GM06990 (cell line): ENCODE data around the gene CFAP300.

Experiments
- DNase-seq: peaks from one replicate; pipeline ENCODE4 v3.0.0-alpha.2; 2011; ENCODE audit not compliant: insufficient read length; ENCODE audit errors: extremely low read depth
- H3K27me3 ChIP-seq: replicated peaks from 2 replicates; pipeline ENCODE4 v1.6.0; 2011; ENCODE audit warnings: low read length; ENCODE audit not compliant: control insufficient read depth, insufficient read depth
- H3K36me3 ChIP-seq: 2 replicates; pipeline ENCODE4 v1.5.1; 2011; ENCODE audit warnings: low read length; ENCODE audit not compliant: control insufficient read depth, insufficient read depth
- H3K4me3 ChIP-seq: replicated peaks from 2 replicates; pipeline ENCODE4 v1.5.1; 2011; ENCODE audit warnings: low read depth, mild to moderate bottlenecking, control low read depth, low read length
- CTCF ChIP-seq: IDR thresholded peaks from 2 replicates; pipeline ENCODE4 v1.5.1; 2011; ENCODE audit warnings: low read length, control low read depth, mild to moderate bottlenecking, inconsistent platforms; ENCODE audit not compliant: insufficient read depth, poor library complexity, severe bottlenecking

The CFAP300 gene

GRCh38 chr11:102114032-102114431 is 66.8 kb downstream of the CFAP300 start:
- Histone ChIP-seq H3K4me3 (no peak overlapping the region), H3K36me3 (no peaks in the 10 kb centered on the region), H3K27me3 (no peaks in the 10 kb centered on the region; the same call in none of the 2 replicates)
- no peak for TF ChIP-seq CTCF
- no peak for DNase-seq

- no peak for DNase-seq
- no peaks in the 10 kb centered on the region for H3K36me3 ChIP-seq
- H3K27me3 ChIP-seq = no peaks in the 10 kb centered on the region; the same call in none of the 2 replicates
- no peak for TF ChIP-seq CTCF
- no peak overlapping the region for H3K4me3 ChIP-seq
Observed at GRCh38 chr11:102115557-102115956, 68.3 kb downstream of the CFAP300 start.

- TF ChIP-seq CTCF = no peak
- no peak overlapping the region for H3K4me3 ChIP-seq
- no peaks in the 10 kb centered on the region; the same call in 1 of the 2 replicates for H3K27me3 ChIP-seq
- no peak for DNase-seq
- no peaks in the 10 kb centered on the region for H3K36me3 ChIP-seq
Observed at GRCh38 chr11:102116453-102117205, 69.4 kb downstream of the CFAP300 start.

GRCh38 chr11:102117472-102118113 is 70.4 kb downstream of the CFAP300 start:
- Histone ChIP-seq H3K36me3 (no peaks in the 10 kb centered on the region), H3K27me3 (no peaks in the 10 kb centered on the region), H3K4me3 (no peak overlapping the region)
- DNase-seq = no peak
- TF ChIP-seq CTCF = no peak

- H3K36me3 ChIP-seq = no peaks in the 10 kb centered on the region
- no peak overlapping the region for H3K4me3 ChIP-seq
- no peak for DNase-seq
Observed at GRCh38 chr11:102118937-102119336, 71.7 kb downstream of the CFAP300 start.

More at GRCh38 chr11:102118937-102119336, 71.7 kb downstream of the CFAP300 start:
- H3K27me3 ChIP-seq = no peaks in the 10 kb centered on the region
- no peak for TF ChIP-seq CTCF
